Esophagus muscularis mucosa (tissue), 4 donors: ENCODE measurements around the gene MRTFB.

Source experiments
- CTCF ChIP-seq, 3 experiments: fragments of 200-600 bp in 2 of 3; fragments of 450-650 bp in 1 of 3; sonication (generic) in 2 of 3; IDR thresholded peaks; one replicate each; pipeline ENCODE4 v1.5.1; 2017 to 2019; ENCODE audit warnings: antibody characterized with exemption in 3 of 3, mild to moderate bottlenecking in 2 of 3, moderate library complexity in 1 of 3
- EP300 ChIP-seq: sonication (generic); formaldehyde crosslinking; IDR thresholded peaks from one replicate; pipeline ENCODE4 v1.6.1; 2017; ENCODE audit warnings: antibody characterized with exemption
- POLR2A ChIP-seq: fragments of 450-650 bp; IDR thresholded peaks from one replicate; pipeline ENCODE4 v1.6.1; 2017; ENCODE audit warnings: antibody characterized with exemption, moderate library complexity, mild to moderate bottlenecking, low read depth
- POLR2AphosphoS5 ChIP-seq, 2 donors: sonication (generic); formaldehyde crosslinking; IDR thresholded peaks; one replicate each; pipeline ENCODE4 v1.6.1; 2017; ENCODE audit warnings: antibody characterized with exemption in 2 of 2

- TF ChIP-seq POLR2AphosphoS5 (IDR thresholded peaks at IDR 0.05) (peak; percentile 59 to 84), CTCF (IDR thresholded peaks at IDR 0.05) (no peak), POLR2A (no peak), EP300 (no peak)
These were observed 214.6 kb downstream of the MRTFB start for GRCh38 chr16:14285513-14286367.
